ENCODE results near the gene IL34. TPM values are rescaled to one million over a fixed set of nuclear protein-coding genes. Genes with fewer than 3 reads are reported as not detected.

Gene IL34
- total RNA-seq, 3 donors from 2014 or later = 0.64 to 37.9 (median 7.5) TPM

DNA sequence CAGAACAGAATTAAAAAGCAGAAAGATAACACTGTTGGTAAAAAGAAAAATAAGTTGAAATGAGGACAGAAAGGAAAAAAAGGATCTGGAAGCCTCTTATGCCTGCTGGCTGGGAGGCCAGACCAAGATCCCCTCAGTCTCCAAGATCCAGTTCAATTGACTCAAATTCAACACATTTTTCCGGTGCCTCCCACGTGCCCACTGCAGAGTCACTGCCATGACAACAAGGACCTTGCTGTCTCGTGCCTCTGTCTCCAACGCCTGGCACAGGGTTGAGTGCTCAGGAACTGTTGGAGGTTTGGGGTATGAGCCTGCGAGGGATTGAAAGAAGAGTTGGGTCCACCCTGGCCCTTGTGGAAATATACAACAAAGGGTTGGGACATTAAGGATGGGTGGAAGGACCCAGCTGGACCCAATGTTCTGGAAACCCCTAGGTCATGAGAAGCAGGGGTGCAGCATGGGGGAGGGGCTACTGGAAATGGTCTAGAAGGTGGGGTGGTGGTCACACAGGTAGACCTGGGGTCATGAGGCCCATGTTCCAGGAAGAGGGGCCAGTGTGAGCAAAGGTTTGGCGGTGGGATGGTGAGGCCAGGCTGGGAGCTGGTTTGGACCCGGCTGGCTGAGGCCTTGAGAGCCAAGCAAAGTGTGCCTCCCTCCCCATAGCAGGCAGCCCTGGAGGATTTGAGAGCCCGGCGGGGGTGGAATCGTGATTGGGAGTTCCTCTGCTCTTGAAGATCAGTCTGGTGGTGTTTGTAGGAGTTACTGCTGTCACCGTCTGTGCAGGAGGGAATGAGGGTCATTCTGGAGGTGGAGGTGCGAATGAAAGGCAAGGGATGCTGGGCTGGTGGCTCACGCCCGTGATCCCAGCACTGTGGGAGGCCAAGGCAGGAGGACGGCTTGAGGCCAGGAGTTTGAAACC, 1.3 kb downstream of the IL34 start:
- Histone ChIP-seq H3K27ac (no peak overlapping the region), H3K9me3 (no peaks in the 10 kb centered on the region), H3K27me3 (no peaks in the 10 kb centered on the region), H3K4me1 (no peaks in the 10 kb centered on the region), H3K4me3 (no peak overlapping the region), H3K36me3 (no peaks in the 10 kb centered on the region)
- DNase-seq (ENCODE audit: low spot score in 2 of 2) = no peak
- TF ChIP-seq POLR2A (IDR thresholded peaks at IDR 0.05) = no peak
- TF ChIP-seq, protein P1, sequence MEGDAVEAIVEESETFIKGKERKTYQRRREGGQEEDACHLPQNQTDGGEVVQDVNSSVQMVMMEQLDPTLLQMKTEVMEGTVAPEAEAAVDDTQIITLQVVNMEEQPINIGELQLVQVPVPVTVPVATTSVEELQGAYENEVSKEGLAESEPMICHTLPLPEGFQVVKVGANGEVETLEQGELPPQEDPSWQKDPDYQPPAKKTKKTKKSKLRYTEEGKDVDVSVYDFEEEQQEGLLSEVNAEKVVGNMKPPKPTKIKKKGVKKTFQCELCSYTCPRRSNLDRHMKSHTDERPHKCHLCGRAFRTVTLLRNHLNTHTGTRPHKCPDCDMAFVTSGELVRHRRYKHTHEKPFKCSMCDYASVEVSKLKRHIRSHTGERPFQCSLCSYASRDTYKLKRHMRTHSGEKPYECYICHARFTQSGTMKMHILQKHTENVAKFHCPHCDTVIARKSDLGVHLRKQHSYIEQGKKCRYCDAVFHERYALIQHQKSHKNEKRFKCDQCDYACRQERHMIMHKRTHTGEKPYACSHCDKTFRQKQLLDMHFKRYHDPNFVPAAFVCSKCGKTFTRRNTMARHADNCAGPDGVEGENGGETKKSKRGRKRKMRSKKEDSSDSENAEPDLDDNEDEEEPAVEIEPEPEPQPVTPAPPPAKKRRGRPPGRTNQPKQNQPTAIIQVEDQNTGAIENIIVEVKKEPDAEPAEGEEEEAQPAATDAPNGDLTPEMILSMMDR (IDR thresholded peaks at IDR 0.05) = no peak
- no peak for TF ChIP-seq POLR2AphosphoS5 (IDR thresholded peaks at IDR 0.05)
- intact Hi-C loops (cut with DNase I; ENCODE audit: low total_unique reads) = no loop called here

DNA sequence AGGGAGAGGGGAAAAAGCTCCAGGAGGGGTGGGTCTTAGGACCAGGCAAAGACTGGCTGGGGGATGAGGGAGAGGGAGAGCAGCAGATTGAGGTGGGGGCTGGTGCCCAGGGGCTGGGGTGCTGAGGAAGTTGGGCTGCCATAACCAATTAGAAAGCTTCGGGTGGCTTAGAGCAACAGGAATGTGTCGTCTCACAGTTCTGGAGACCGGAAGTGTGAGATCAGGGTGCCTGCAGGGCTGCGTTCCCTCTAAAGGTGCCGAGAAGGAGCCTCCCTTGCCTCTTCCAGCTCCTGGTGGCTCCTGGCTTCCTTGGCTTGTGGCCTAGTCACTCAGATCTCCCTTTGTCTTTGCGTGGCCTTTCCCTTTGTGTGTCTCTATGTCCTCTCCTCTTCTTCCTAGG, 2.2 kb downstream of the IL34 start:
- Histone ChIP-seq H3K9me3 (no peaks in the 10 kb centered on the region), H3K27me3 (no peaks in the 10 kb centered on the region), H3K4me1 (peaks cover 0 to 3% of the 10 kb centered on the region in 2 donors), H3K36me3 (no peaks in the 10 kb centered on the region), H3K27ac (no peak overlapping the region), H3K4me3 (no peak overlapping the region)
- TF ChIP-seq, protein P1 (IDR thresholded peaks at IDR 0.05) = no peak
- TF ChIP-seq POLR2A (IDR thresholded peaks at IDR 0.05) = no peak
- TF ChIP-seq POLR2AphosphoS5 (IDR thresholded peaks at IDR 0.05) = no peak
- intact Hi-C loops (cut with DNase I; ENCODE audit: low total_unique reads) = no loop called here
- DNase-seq (ENCODE audit: low spot score in 2 of 2) = no peak

DNA sequence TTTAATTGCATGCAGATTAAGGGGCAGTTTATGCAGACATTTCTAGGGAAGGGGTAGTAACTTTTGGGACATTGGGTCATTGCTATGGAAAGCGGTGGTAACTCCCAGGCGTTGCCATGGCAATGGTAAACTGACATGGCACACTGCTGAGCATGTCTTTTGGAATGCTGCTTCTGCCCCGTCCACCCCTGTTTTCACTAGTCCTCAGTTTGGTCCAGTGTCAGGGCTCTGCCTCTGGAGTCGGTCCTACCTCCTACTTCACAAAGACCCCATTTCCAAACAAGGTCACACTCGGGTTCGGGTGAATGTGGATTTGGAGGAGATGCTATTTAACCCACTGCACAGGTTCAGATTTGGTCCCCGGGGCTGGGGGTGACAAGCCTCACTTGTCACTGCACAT, 2.9 kb downstream of the IL34 start:
- TF ChIP-seq POLR2A (IDR thresholded peaks at IDR 0.05) (no peak), POLR2AphosphoS5 (IDR thresholded peaks at IDR 0.05) (no peak)
- TF ChIP-seq, protein P1 (IDR thresholded peaks at IDR 0.05) = no peak
- Histone ChIP-seq H3K9me3 (no peaks in the 10 kb centered on the region), H3K27me3 (no peaks in the 10 kb centered on the region), H3K4me3 (no peak overlapping the region), H3K36me3 (no peaks in the 10 kb centered on the region), H3K4me1 (peaks cover 0 to 3% of the 10 kb centered on the region in 2 donors), H3K27ac (no peak overlapping the region)
- no peak for DNase-seq (ENCODE audit: low spot score in 2 of 2)
- intact Hi-C loops (cut with DNase I; ENCODE audit: low total_unique reads) = no loop called here

DNA sequence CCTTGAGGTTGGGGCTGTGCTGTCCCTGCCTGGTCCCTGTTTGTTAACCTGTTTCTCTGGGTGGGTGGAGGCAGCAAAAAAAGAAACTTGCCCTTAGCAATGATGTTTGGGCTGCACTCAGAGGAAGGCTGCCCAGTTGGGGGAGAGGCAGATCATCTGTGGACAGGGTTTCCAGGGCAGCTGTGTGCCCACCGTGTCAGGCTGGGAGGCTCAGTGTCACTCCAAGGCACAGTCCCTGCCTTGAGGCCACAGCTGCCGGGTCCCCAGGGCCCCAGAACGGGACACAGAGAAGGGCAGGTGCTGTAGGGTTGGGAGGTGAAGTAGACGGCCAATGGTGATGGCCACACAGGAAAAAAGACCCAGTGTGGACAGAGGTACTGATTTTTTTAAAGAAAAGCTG, 3.9 kb downstream of the IL34 start:
- no peak overlapping the region for H3K27ac ChIP-seq
- DNase-seq (ENCODE audit: low spot score in 2 of 2) = no peak
- no peaks in the 10 kb centered on the region for H3K27me3 ChIP-seq
- intact Hi-C loops (cut with DNase I; ENCODE audit: low total_unique reads) = loop anchor here (10.0 kb wide), 1 partner anchor 115 kb away; no protein-coding TSS in a partner anchor
- H3K4me1 ChIP-seq = peaks cover 0 to 3% of the 10 kb centered on the region in 2 donors
- TF ChIP-seq POLR2A (IDR thresholded peaks at IDR 0.05) (no peak), POLR2AphosphoS5 (IDR thresholded peaks at IDR 0.05) (no peak)
- TF ChIP-seq, protein P1 (IDR thresholded peaks at IDR 0.05) = no peak
- no peak overlapping the region for H3K4me3 ChIP-seq
- H3K9me3 ChIP-seq = no peaks in the 10 kb centered on the region
- no peaks in the 10 kb centered on the region for H3K36me3 ChIP-seq

DNA sequence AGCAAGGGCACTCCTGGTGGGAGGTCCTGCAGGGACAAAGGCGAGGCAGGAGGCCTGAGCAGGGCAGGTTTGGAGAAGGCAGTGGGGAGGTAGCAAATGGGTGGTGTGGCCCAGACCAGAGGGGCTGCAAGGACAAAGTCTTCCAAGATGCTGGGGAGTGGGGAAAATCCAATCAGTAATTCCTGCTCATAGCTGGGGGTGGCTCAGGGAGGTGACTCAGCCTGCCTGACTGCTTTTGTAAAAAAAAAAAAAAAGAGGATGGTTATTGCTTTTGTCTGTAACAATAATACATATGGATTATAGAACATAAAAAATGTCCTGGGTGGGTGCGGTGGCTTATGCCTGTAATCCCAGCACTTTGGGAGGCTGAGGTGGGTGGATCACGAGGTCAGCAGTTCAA, 5.2 kb downstream of the IL34 start:
- no peaks in the 10 kb centered on the region for H3K36me3 ChIP-seq
- H3K9me3 ChIP-seq = no peaks in the 10 kb centered on the region
- intact Hi-C loops (cut with DNase I; ENCODE audit: low total_unique reads) = loop anchor here (10.0 kb wide), 1 partner anchor 117 kb away; no protein-coding TSS in a partner anchor
- no peaks in the 10 kb centered on the region for H3K27me3 ChIP-seq
- no peak overlapping the region for H3K4me3 ChIP-seq
- peaks cover 0 to 3% of the 10 kb centered on the region in 2 donors for H3K4me1 ChIP-seq
- no peak for DNase-seq (ENCODE audit: low spot score in 2 of 2)
- TF ChIP-seq, protein P1 (IDR thresholded peaks at IDR 0.05) = no peak
- no peak for TF ChIP-seq POLR2A (IDR thresholded peaks at IDR 0.05)
- TF ChIP-seq POLR2AphosphoS5 (IDR thresholded peaks at IDR 0.05) = no peak
- H3K27ac ChIP-seq = no peak overlapping the region
